A673 (cell line): ENCODE data around the gene PRIMPOL. TPM values are rescaled to one million over a fixed set of nuclear protein-coding genes. Genes with fewer than 3 reads are reported as not detected.
"Not testable (repeated sequence)": the region's sequence is repeated elsewhere in the genome, so short reads cannot be mapped to it uniquely, and the experiment has no call there.

Experiments
- BruUV-seq: library from RNA; stranded (reverse); fragments of 400-500 nt; replicated peaks from 2 replicates; lab custom pipeline; 2021; lab: Mats Ljungman, UMichigan
- CTCF ChIA-PET: fragments of 300-600 bp; sonication (Branson Sonifier 250); formaldehyde crosslinking; loops from one replicate; lab custom pipeline; 2022; ENCODE audit warnings: antibody characterized with exemption; lab: Charles Lee
- POLR2A ChIA-PET: fragments of 300-600 bp; sonication (Branson Sonifier 250); formaldehyde crosslinking; loops from one replicate; lab custom pipeline; 2022; ENCODE audit warnings: antibody characterized with exemption; ENCODE audit not compliant: low non-redundant PET; lab: Charles Lee
- DNase-seq: peaks from one replicate; pipeline ENCODE4 v3.0.0-alpha.2; 2015; ENCODE audit warnings: low spot score
- H3K27ac ChIP-seq: fragments of 200-600 bp; sonication (generic); 2 replicates; pipeline ENCODE4 v1.5.1; 2016; ENCODE audit warnings: mixed run types, low read depth, mild to moderate bottlenecking, mixed read lengths, antibody characterized with exemption, low read length; ENCODE audit not compliant: poor library complexity, severe bottlenecking
- H3K27me3 ChIP-seq: fragments of 200-600 bp; sonication (generic); replicated peaks from 2 replicates; pipeline ENCODE4 v1.6.1; 2017; ENCODE audit warnings: mixed run types, low read depth, mild to moderate bottlenecking, mixed read lengths, antibody characterized with exemption, low read length; ENCODE audit not compliant: insufficient read depth, poor library complexity
- H3K36me3 ChIP-seq: fragments of 200-600 bp; sonication (generic); 2 replicates; pipeline ENCODE4 v1.6.1; 2016; ENCODE audit warnings: mixed run types, mild to moderate bottlenecking, mixed read lengths, antibody characterized with exemption, low read length; ENCODE audit not compliant: insufficient read depth, poor library complexity, severe bottlenecking
- H3K4me1 ChIP-seq: fragments of 200-600 bp; sonication (generic); 2 replicates; pipeline ENCODE4 v1.6.1; 2017; ENCODE audit warnings: mixed run types, mild to moderate bottlenecking, mixed read lengths, antibody characterized with exemption, low read length; ENCODE audit not compliant: insufficient read depth, poor library complexity, severe bottlenecking
- H3K4me3 ChIP-seq: fragments of 200-600 bp; sonication (generic); 2 replicates; pipeline ENCODE4 v1.5.1; 2016; ENCODE audit warnings: low read depth, mixed run types, mild to moderate bottlenecking, mixed read lengths, low read length; ENCODE audit not compliant: poor library complexity, severe bottlenecking
- H3K9me3 ChIP-seq: fragments of 200-600 bp; sonication (generic); 2 replicates; pipeline ENCODE4 v1.6.1; 2016; ENCODE audit warnings: mixed run types, low read depth, mild to moderate bottlenecking, mixed read lengths, antibody characterized with exemption, low read length; ENCODE audit not compliant: poor library complexity, severe bottlenecking
- EZH2 ChIP-seq: fragments of 200-600 bp; sonication (generic); IDR thresholded peaks from 2 replicates; pipeline ENCODE4 v1.6.1; 2017; ENCODE audit warnings: borderline replicate concordance, low read depth, mild to moderate bottlenecking, mixed read lengths, antibody characterized with exemption, low read length; ENCODE audit not compliant: poor library complexity, severe bottlenecking
- intact Hi-C: fragments of 100-400 bp; cut with micrococcal nuclease; formaldehyde crosslinking; loops from one replicate; pipeline ENCODE4 v1.10.0; 2022; ENCODE audit not compliant: unreplicated experiment
- total RNA-seq: library from RNA; stranded (reverse); gene quantifications from 2 replicates; pipeline ENCODE4 v1.2.3, GENCODE V29; 2021
- TF ChIP-seq, protein P1 (sequence below): fragments of 300-800, 200-600 bp; sonication (generic); conservative IDR thresholded peaks from 2 replicates; pipeline ENCODE4 v1.5.1; 2017; ENCODE audit warnings: low read depth, mild to moderate bottlenecking, antibody characterized with exemption, low read length, moderate library complexity, mixed read lengths

The PRIMPOL gene
- total RNA-seq, 1 experiment from 2014 or later, result 25.7 TPM

DNA sequence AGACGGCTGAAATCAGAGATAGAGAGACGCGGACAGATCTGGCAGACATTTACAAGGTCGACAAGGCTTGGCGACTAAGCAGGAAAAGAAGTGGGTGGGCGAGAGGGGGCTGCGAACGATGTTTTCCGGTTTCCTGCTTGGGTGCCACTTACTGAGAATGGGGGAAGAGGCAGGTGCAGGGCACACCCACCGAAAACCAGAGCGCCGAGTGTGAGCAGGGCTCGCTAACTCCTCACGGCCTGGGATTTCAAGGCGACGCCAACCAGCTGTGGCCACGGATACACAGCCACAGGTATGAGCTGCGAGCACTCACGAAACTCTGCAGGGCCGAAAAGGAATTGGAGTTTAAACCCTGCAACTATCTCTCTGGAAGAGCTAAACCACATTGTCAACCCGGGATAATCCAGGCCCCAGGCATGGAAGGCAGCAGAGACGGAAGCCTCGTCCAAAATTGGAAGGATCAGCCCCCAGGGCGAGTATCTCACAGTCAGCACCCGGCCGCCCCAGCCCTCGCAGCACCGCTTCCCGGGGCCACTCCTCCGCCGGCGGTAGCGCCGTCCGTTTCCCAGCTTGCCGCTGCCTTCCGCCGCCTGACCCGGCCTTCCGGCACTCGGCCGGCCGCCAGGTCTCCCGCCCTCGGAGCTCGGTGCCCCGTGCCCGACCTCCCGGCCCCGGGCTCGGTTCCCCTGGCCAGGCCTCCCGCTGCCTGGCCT lies 1.1 kb upstream of the PRIMPOL start:
- Histone ChIP-seq H3K36me3 (no peaks in the 10 kb centered on the region), H3K27ac (peak overlapping the region; percentile 93), H3K27me3 (no peaks in the 10 kb centered on the region), H3K4me3 (peak overlapping the region; percentile 94), H3K4me1 (peaks cover 49% of the 10 kb centered on the region), H3K9me3 (no peaks in the 10 kb centered on the region)
- TF ChIP-seq, protein P1, sequence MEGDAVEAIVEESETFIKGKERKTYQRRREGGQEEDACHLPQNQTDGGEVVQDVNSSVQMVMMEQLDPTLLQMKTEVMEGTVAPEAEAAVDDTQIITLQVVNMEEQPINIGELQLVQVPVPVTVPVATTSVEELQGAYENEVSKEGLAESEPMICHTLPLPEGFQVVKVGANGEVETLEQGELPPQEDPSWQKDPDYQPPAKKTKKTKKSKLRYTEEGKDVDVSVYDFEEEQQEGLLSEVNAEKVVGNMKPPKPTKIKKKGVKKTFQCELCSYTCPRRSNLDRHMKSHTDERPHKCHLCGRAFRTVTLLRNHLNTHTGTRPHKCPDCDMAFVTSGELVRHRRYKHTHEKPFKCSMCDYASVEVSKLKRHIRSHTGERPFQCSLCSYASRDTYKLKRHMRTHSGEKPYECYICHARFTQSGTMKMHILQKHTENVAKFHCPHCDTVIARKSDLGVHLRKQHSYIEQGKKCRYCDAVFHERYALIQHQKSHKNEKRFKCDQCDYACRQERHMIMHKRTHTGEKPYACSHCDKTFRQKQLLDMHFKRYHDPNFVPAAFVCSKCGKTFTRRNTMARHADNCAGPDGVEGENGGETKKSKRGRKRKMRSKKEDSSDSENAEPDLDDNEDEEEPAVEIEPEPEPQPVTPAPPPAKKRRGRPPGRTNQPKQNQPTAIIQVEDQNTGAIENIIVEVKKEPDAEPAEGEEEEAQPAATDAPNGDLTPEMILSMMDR, result no peak
- TF ChIP-seq EZH2, result no peak
- DNase-seq, result peak; percentile 54
- intact Hi-C loops, result loop anchor here (1.0 to 10.0 kb wide), 6 partner anchors 84 to 380 kb away; partner anchors contain the start of genes CENPU and IRF2
- ChIA-PET CTCF (no interaction called here), POLR2A (interaction anchor here (0.6 kb wide), 1 partner anchor 58 kb away, joined by 3 read pairs; no protein-coding TSS in a partner anchor)
- BruUV-seq, result no TSS peak

DNA sequence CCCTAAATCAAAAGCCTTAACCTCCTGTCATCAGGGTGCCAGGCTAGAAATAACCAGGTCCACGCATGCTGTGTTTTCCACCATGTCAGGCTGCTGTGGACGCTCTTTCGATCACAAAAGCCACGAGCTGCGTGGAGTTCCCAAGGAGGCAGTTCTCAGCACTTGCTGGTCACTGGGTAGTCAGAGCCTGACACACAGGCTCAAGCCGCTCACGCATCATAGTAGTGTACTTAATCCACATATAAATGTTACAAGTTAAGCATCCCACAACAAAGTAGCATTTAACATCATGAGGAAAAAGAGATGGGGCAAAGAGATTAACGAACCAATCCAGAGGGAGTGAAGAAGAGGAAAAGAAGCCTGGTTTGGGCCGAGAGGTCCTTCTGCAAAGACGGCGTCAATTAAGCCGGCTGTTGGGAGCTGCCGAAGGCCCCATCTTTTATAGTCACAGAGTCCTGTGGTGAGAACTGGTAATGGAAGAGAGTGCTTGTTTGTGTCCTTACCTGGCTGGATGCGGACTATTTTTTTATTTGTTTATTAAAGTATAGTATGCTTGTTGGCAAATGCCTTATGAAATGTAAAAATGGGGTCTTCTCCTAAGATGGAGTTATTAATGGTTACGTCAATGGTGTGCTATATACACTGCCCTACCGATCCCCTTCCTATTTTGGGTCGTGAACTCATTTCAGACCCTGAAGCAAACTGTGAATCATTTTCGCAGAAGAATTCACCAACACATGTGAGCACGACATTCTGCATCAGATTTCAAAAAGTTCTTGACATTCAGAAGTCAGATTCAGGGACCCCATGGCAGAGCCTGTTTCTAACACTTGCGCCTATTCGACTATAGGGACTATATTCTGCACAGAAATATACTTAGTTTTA lies 675 bp downstream of the PRIMPOL start:
- peak overlapping the region; percentile 91 for H3K27ac ChIP-seq
- DNase-seq, result peak; percentile 51
- H3K9me3 ChIP-seq, result no peaks in the 10 kb centered on the region
- peaks cover 35% of the 10 kb centered on the region for H3K4me1 ChIP-seq
- intact Hi-C loops, result loop anchor here (2.0 to 10.0 kb wide), 5 partner anchors 82 to 293 kb away; partner anchors contain the start of genes CENPU and IRF2
- no peaks in the 10 kb centered on the region for H3K27me3 ChIP-seq
- TF ChIP-seq, protein P1, result no peak
- no peak for TF ChIP-seq EZH2
- CTCF ChIA-PET, result interaction anchor here (0.6 to 1.0 kb wide), 5 partner anchors 34 to 605 kb away, joined by 3 to 6 read pairs (median 4); partner anchors contain the start of gene CENPU
- POLR2A ChIA-PET, result interaction anchor here (0.6 to 0.7 kb wide), 8 partner anchors 17 to 386 kb away, joined by 3 to 15 read pairs (median 6); no protein-coding TSS in a partner anchor
- H3K4me3 ChIP-seq, result peak overlapping the region; percentile 94
- BruUV-seq, result TSS peak; percentile 92
- H3K36me3 ChIP-seq, result no peaks in the 10 kb centered on the region

DNA sequence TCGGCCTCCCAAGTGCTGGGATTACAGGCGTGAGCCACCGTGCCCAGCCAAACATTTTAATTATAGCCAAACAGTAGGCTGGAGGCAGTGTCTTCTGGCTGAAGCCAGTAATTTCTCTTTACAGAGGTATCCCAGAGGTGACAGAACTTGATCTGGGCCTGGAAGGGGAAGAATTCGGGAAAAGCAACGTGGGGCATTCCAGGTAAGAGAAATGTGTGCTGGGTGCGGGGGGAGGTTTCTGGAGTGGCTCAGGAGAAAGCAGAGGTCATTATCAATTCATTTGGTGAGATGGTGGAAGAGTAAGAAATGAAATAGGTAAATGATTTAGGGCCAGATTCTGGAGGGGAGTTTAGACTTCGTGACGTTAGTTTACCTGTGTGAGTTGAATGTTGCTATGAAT lies 2.4 kb downstream of the PRIMPOL start:
- ChIA-PET CTCF (no interaction called here), POLR2A (no interaction called here)
- TF ChIP-seq EZH2, result no peak
- TF ChIP-seq, protein P1, result no peak
- intact Hi-C loops, result no loop called here
- Histone ChIP-seq H3K27ac (no peak overlapping the region), H3K27me3 (no peaks in the 10 kb centered on the region), H3K4me3 (no peak overlapping the region), H3K4me1 (peaks cover 20% of the 10 kb centered on the region), H3K9me3 (no peaks in the 10 kb centered on the region), H3K36me3 (no peaks in the 10 kb centered on the region)
- DNase-seq, result no peak
- no TSS peak for BruUV-seq

GRCh38 chr4:184652681-184653080 lies 3.1 kb downstream of the PRIMPOL start:
- DNase-seq, H3K27ac ChIP-seq, CTCF ChIA-PET, H3K36me3 ChIP-seq, POLR2A ChIA-PET, BruUV-seq, H3K9me3 ChIP-seq, intact Hi-C loops, H3K27me3 ChIP-seq, H3K4me3 ChIP-seq: not testable (repeated sequence)
- H3K4me1 ChIP-seq, result peaks cover 12% of the 10 kb centered on the region
